Ectodermal cell (in vitro differentiated cells): ENCODE results near the gene KCNIP4.

Experiments used
- H3K27ac ChIP-seq: 2 replicates; pipeline ENCODE4 v1.7.0; 2013; ENCODE audit warnings: mild to moderate bottlenecking, low read depth, low read length; ENCODE audit not compliant: insufficient read depth, poor library complexity, severe bottlenecking
- H3K27me3 ChIP-seq: 2 replicates; pipeline ENCODE4 v1.7.0; 2013; ENCODE audit warnings: mild to moderate bottlenecking, low read length; ENCODE audit not compliant: insufficient read depth, control insufficient read depth, poor library complexity, severe bottlenecking
- H3K36me3 ChIP-seq: one replicate; pipeline ENCODE4 v1.7.0; 2013; ENCODE audit warnings: low read length; ENCODE audit not compliant: control insufficient read depth, insufficient read depth
- H3K4me1 ChIP-seq: one replicate; pipeline ENCODE4 v1.7.0; 2013; ENCODE audit warnings: low read length; ENCODE audit not compliant: control insufficient read depth, insufficient read depth
- H3K4me3 ChIP-seq: 2 replicates; pipeline ENCODE4 v1.7.0; 2013; ENCODE audit warnings: low read depth, low read length, control low read depth; ENCODE audit not compliant: insufficient read depth
- H3K9me3 ChIP-seq: 2 replicates; pipeline ENCODE4 v1.7.0; 2013; ENCODE audit warnings: mild to moderate bottlenecking, low read length, moderate library complexity; ENCODE audit not compliant: control insufficient read depth
- WGBS, 2 experiments: methylation state at CpG; one replicate each; pipeline ENCODE4 v1.1.7; 2013; ENCODE audit warnings: missing lambda C conversion rate in 2 of 2; 5-methylcytosine and 5-hydroxymethylcytosine counted together

Gene KCNIP4

GRCh38 chr4:20700007-20700761, 1248.4 kb downstream of the KCNIP4 start, which contains the start of gene PACRGL:
TSS of gene PACRGL (plus strand) at chr4:20700458. CDS start at chr4:20704482, 4,024 bp downstream.
- Histone ChIP-seq H3K27me3 (no peaks in the 10 kb centered on the region), H3K9me3 (no peaks in the 10 kb centered on the region), H3K4me3 (peak within 1 kb of the TSS; percentile 91), H3K36me3 (peaks cover 9% of the 10 kb centered on the region), H3K27ac (peak within 1 kb of the TSS; percentile 72), H3K4me1 (peaks cover 8% of the 10 kb centered on the region)
- WGBS, 2 experiments: 0 to 1% methylated on average over 60 of the region's 60 CpGs

GRCh38 chr4:20698820-20699219, 1249.8 kb downstream of the KCNIP4 start:
- H3K4me3 ChIP-seq: no peak overlapping the region
- WGBS, 2 experiments: 99 to 100% methylated on average over 2 to 4 of the region's 4 CpGs
- no peaks in the 10 kb centered on the region for H3K36me3 ChIP-seq
- no peaks in the 10 kb centered on the region for H3K9me3 ChIP-seq
- H3K27me3 ChIP-seq: no peaks in the 10 kb centered on the region
- H3K27ac ChIP-seq: no peak overlapping the region
- H3K4me1 ChIP-seq: peaks cover 8% of the 10 kb centered on the region

- H3K36me3 ChIP-seq: no peaks in the 10 kb centered on the region
- no peaks in the 10 kb centered on the region for H3K9me3 ChIP-seq
- H3K4me1 ChIP-seq: peaks cover 8% of the 10 kb centered on the region
- no peaks in the 10 kb centered on the region for H3K27me3 ChIP-seq
- no peak overlapping the region for H3K4me3 ChIP-seq
- H3K27ac ChIP-seq: no peak overlapping the region
- 97 to 99% methylated on average over 4 of the region's 4 CpGs for WGBS, 2 experiments
Observed at GRCh38 chr4:20698382-20698781, 1250.2 kb downstream of the KCNIP4 start.

GRCh38 chr4:20696815-20697214, 1251.8 kb downstream of the KCNIP4 start:
- no peak overlapping the region for H3K27ac ChIP-seq

GRCh38 chr4:20687864-20688263, 1260.7 kb downstream of the KCNIP4 start:
- H3K27ac ChIP-seq: no peak overlapping the region
- 85 to 90% methylated on average over 1 to 3 of the region's 3 CpGs for WGBS, 2 experiments
- H3K36me3 ChIP-seq: no peaks in the 10 kb centered on the region
- no peak overlapping the region for H3K4me3 ChIP-seq
- H3K4me1 ChIP-seq: no peaks in the 10 kb centered on the region
- no peaks in the 10 kb centered on the region for H3K9me3 ChIP-seq
- H3K27me3 ChIP-seq: no peaks in the 10 kb centered on the region

More at GRCh38 chr4:20696815-20697214, 1251.8 kb downstream of the KCNIP4 start:
- Histone ChIP-seq H3K4me1 (peaks cover 8% of the 10 kb centered on the region), H3K36me3 (no peaks in the 10 kb centered on the region), H3K4me3 (no peak overlapping the region), H3K9me3 (no peaks in the 10 kb centered on the region), H3K27me3 (no peaks in the 10 kb centered on the region)
- WGBS, 2 experiments: 92% methylated on average over 1 of the region's 1 CpG; no CpG with 5 or more reads in 1 of the 2 experiments

- Histone ChIP-seq H3K27me3 (no peaks in the 10 kb centered on the region), H3K4me1 (no peaks in the 10 kb centered on the region), H3K36me3 (no peaks in the 10 kb centered on the region), H3K4me3 (no peak overlapping the region), H3K27ac (no peak overlapping the region), H3K9me3 (no peaks in the 10 kb centered on the region)
- 20 to 47% methylated on average over 4 to 6 of the region's 6 CpGs for WGBS, 2 experiments
Observed at GRCh38 chr4:20684852-20685763, 1263.5 kb downstream of the KCNIP4 start.

- Histone ChIP-seq H3K27me3 (no peaks in the 10 kb centered on the region), H3K4me3 (no peak overlapping the region), H3K36me3 (no peaks in the 10 kb centered on the region), H3K27ac (no peak overlapping the region), H3K9me3 (no peaks in the 10 kb centered on the region), H3K4me1 (no peaks in the 10 kb centered on the region)
- WGBS, 2 experiments: 100% methylated on average over 1 of the region's 3 CpGs; no CpG with 5 or more reads in 1 of the 2 experiments
Observed at GRCh38 chr4:20683766-20684165, 1264.8 kb downstream of the KCNIP4 start.

GRCh38 chr4:20682853-20683252, 1265.7 kb downstream of the KCNIP4 start:
- Histone ChIP-seq H3K27ac (no peak overlapping the region), H3K4me3 (no peak overlapping the region), H3K27me3 (no peaks in the 10 kb centered on the region), H3K4me1 (no peaks in the 10 kb centered on the region), H3K9me3 (no peaks in the 10 kb centered on the region), H3K36me3 (no peaks in the 10 kb centered on the region)
- WGBS, 2 experiments: 94 to 97% methylated on average over 3 of the region's 3 CpGs

DNA sequence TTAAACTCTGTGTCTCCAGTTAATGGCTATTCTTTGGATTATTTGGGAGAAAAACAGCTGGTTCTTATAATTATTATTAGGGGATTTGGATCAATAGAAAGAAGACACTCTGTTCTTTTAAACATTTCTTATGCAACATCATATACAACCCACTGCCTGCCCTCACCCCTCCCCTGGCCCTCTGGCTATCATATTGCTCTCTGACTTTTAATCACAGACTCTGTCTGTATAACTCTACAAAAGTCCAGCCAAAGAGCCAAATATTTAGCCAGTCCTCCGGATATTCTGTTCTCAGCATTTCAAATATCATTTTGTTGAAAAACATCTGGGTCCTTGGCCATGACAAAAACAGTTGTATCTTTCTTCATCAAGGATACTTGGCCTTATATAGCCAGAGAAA, 1267.3 kb downstream of the KCNIP4 start:
- no peaks in the 10 kb centered on the region for H3K36me3 ChIP-seq
- 93 to 100% methylated on average over 1 of the region's 1 CpG for WGBS, 2 experiments
- H3K9me3 ChIP-seq: no peaks in the 10 kb centered on the region
- H3K4me1 ChIP-seq: no peaks in the 10 kb centered on the region
- no peak overlapping the region for H3K4me3 ChIP-seq
- no peaks in the 10 kb centered on the region for H3K27me3 ChIP-seq
- no peak overlapping the region for H3K27ac ChIP-seq

GRCh38 chr4:20680736-20681135, 1267.8 kb downstream of the KCNIP4 start:
- Histone ChIP-seq H3K4me3 (no peak overlapping the region), H3K27ac (no peak overlapping the region), H3K9me3 (no peaks in the 10 kb centered on the region), H3K27me3 (no peaks in the 10 kb centered on the region), H3K4me1 (no peaks in the 10 kb centered on the region), H3K36me3 (no peaks in the 10 kb centered on the region)
- 93 to 94% methylated on average over 1 of the region's 1 CpG for WGBS, 2 experiments
